Adipocyte (in vitro differentiated cells): ENCODE data around the gene KRTAP10-8.
"Not testable (repeated sequence)": the region's sequence is repeated elsewhere in the genome, so short reads cannot be mapped to it uniquely, and the experiment has no call there.

Experiments
- DNase-seq: peaks from one replicate; pipeline ENCODE4 v3.0.0-alpha.2; 2015; ENCODE audit warnings: low read depth
- H3K27me3 ChIP-seq: replicated peaks from 2 replicates; pipeline ENCODE4 v1.7.0; 2013; ENCODE audit warnings: mild to moderate bottlenecking, low read length, moderate library complexity; ENCODE audit not compliant: control insufficient read depth, insufficient read depth
- H3K36me3 ChIP-seq: 2 replicates; pipeline ENCODE4 v1.7.0; 2013; ENCODE audit warnings: low read length, mild to moderate bottlenecking, moderate library complexity; ENCODE audit not compliant: control insufficient read depth, insufficient read depth, severe bottlenecking
- H3K4me1 ChIP-seq: 2 replicates; pipeline ENCODE4 v1.7.0; 2013; ENCODE audit warnings: mild to moderate bottlenecking, low read length, moderate library complexity; ENCODE audit not compliant: control insufficient read depth, insufficient read depth
- H3K4me3 ChIP-seq: 2 replicates; pipeline ENCODE4 v1.7.0; 2013; ENCODE audit warnings: mild to moderate bottlenecking, low read length, moderate library complexity
- H3K9ac ChIP-seq: 2 replicates; pipeline ENCODE4 v1.7.0; 2013; ENCODE audit warnings: mild to moderate bottlenecking, low read length, moderate library complexity
- H3K9me3 ChIP-seq: 2 replicates; pipeline ENCODE4 v1.7.0; 2013; ENCODE audit warnings: mild to moderate bottlenecking, low read length, moderate library complexity; ENCODE audit not compliant: control insufficient read depth

Gene KRTAP10-8

DNA sequence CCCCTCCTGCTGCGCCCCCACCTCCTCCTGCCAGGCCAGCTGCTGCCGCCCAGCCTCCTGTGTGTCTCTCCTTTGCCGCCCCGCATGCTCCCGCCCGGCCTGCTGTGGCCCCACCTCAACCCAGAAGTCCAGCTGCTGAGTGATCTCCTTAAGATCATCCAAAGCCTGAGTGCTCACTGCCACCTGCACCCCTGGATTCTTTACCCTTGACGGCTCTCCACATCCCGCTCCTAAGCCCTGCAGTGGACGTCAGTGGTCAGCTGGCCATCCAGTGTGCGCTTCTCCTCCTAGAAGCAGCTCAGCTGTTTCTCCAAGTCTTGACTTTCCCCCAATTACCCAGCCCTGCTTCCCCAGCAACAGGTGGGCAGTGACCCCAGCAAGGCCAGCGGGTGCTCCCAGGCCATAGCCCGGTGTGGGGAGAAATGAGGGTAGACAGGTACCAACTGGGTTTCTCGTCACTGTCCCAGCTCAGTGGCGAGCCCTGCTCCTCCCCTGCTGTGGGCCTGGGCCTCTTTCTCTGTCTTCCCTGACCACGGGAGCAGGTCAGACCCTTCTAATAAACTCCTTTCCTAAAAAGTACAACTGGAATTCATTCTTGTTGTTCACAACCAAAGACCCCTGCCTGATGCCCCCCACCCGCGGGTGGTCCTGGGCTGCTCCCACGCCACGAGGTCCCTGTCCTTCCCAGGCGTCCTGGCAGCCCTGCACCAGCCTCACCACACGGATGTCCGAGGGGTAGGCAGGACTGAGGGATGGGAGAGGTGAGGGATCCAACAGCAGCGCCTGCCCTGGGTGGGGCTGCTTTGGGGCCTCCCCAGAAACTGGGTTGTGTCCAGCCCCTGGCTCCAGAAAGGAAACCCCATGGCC lies 10.1 kb upstream of the KRTAP10-8 start:
- Histone ChIP-seq H3K4me3 (no peak overlapping the region), H3K36me3 (no peaks in the 10 kb centered on the region), H3K9me3 (peaks cover 13% of the 10 kb centered on the region), H3K27me3 (peaks cover 14% of the 10 kb centered on the region), H3K9ac (no peak overlapping the region), H3K4me1 (no peaks in the 10 kb centered on the region)
- no peak for DNase-seq

DNA sequence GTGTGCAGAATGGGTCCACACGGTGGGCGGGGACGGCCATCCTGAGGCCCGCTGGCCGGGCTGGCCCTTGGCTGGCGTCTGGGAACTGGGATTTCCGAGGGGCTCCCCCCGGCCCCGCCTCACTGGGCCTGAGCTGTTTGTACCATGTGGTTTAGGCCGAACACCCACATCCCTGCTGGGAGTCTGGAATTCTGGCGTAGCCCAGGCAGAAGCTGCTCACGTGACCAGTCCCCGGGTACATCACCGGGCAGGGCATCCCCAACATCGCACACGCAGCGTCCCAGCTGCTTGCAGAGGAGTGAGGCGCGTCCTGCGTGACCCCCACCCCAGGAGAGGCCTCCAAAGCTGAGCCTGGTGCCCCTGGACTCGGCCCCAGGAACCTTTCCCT lies 9.4 kb upstream of the KRTAP10-8 start:
- no peak overlapping the region for H3K4me3 ChIP-seq
- H3K36me3 ChIP-seq: no peaks in the 10 kb centered on the region
- H3K9ac ChIP-seq: no peak overlapping the region
- H3K9me3 ChIP-seq: peaks cover 13% of the 10 kb centered on the region
- H3K27me3 ChIP-seq: peaks cover 14% of the 10 kb centered on the region
- no peak for DNase-seq
- no peaks in the 10 kb centered on the region for H3K4me1 ChIP-seq

DNA sequence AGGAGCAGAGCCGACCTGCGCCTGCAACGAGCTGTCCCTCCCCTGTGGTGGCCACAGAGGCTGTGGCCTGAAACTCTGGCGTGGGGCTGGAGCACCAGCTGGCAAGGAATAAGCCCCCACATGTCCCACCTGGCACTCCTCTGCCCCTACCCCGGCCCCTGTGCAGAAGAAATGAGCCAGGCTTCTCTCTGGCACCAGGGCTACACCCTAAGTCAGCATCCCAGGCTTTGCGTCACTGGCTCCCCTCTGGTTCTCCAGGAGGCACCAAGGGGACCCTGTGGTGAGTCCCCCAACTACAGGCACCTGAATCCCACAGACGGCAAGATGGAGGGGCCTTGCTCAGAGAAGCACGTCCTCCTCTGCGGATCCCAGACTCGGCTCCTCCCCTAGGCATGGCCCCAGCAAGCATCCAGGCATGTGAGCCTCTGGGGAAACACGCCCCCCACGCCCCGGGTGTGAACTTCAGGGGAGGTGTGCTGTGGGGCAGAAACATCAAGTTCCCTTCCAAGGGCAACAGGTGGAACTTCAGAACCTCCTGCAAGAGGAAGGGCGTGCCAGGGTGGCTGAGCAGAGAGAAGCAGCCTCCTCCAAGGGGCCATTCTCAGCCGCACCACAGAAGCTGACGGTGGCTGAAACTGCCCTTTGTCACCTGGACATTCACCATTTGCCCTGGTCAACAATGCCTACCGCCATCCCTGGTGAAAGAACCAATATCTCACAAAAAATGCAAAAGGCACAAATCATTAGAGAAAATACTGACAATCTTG lies 8.6 kb upstream of the KRTAP10-8 start:
- Histone ChIP-seq H3K9me3 (peaks cover 11% of the 10 kb centered on the region), H3K9ac (no peak overlapping the region), H3K36me3 (no peaks in the 10 kb centered on the region), H3K27me3 (peaks cover 10% of the 10 kb centered on the region), H3K4me1 (no peaks in the 10 kb centered on the region), H3K4me3 (no peak overlapping the region)
- no peak for DNase-seq

DNA sequence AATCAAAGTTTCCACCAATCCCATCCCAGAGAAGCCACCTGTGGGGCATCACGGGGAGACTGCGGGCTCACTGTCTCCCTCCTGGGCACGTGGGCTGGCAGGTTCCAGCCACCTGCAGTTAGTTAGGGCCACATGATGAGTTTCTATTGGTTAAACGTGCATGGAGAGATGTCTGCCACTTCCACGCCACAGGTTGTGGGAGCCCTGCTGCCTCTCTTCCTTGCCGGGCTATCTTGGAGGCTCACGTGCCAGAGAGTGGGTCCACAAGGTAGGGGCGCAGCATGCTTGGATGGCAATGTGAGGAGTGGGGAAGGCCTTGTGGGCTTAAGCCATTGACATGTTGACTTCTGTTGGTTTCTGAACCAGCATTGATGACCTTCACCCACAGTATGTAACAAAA lies 8.0 kb upstream of the KRTAP10-8 start:
- no peaks in the 10 kb centered on the region for H3K4me1 ChIP-seq
- H3K9ac ChIP-seq: no peak overlapping the region
- peaks cover 10% of the 10 kb centered on the region for H3K27me3 ChIP-seq
- DNase-seq: no peak
- H3K9me3 ChIP-seq: peaks cover 8% of the 10 kb centered on the region
- H3K36me3 ChIP-seq: no peaks in the 10 kb centered on the region
- no peak overlapping the region for H3K4me3 ChIP-seq

DNA sequence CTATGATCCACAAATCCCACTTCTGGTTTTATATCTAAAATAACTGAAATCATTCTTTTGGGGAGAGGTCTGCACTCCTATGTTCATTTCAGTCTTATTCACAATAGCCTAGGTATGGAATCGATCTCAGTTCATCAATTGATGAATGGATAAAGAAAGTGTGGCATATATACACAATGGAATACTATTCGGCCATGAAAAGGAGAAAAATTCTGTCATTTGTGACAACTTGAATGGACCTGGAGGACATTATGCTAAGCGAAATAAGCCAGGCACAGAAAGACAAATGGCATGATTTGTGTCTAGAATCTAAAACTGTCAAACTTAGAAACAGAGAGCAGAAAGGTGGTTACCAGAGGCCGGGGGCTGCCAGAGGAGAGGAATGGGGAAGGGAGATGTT lies 5.4 kb upstream of the KRTAP10-8 start:
- DNase-seq: no peak
- no peaks in the 10 kb centered on the region for H3K36me3 ChIP-seq

DNA sequence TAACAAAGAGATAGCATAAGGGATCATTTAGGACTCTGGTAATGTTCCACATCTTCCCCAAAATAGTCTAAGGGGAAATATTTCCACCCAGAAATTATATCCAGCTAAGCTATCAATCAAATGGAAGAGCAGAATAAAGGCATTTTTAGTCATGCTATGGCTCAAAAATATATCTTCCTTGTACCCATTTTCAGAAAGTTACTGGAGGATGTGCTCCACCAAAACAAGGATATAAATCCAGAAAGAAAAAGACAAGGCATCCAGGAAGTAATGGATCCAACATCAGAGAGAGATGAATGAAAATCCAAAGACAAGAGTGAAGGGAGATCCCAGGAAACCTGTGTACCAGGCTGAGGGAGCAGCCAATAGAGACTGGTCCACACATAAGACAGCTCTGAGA lies 2.7 kb upstream of the KRTAP10-8 start:
- Histone ChIP-seq H3K4me1 (no peaks in the 10 kb centered on the region), H3K9ac (no peak overlapping the region), H3K4me3 (no peak overlapping the region), H3K27me3 (no peaks in the 10 kb centered on the region), H3K9me3 (peaks cover 27% of the 10 kb centered on the region), H3K36me3 (no peaks in the 10 kb centered on the region)
- no peak for DNase-seq

More for the DNA sequence above, 5.4 kb upstream of the KRTAP10-8 start:
- no peaks in the 10 kb centered on the region for H3K4me1 ChIP-seq
- H3K9ac ChIP-seq: no peak overlapping the region
- peaks cover 8% of the 10 kb centered on the region for H3K27me3 ChIP-seq
- H3K9me3 ChIP-seq: peaks cover 22% of the 10 kb centered on the region
- H3K4me3 ChIP-seq: no peak overlapping the region

DNA sequence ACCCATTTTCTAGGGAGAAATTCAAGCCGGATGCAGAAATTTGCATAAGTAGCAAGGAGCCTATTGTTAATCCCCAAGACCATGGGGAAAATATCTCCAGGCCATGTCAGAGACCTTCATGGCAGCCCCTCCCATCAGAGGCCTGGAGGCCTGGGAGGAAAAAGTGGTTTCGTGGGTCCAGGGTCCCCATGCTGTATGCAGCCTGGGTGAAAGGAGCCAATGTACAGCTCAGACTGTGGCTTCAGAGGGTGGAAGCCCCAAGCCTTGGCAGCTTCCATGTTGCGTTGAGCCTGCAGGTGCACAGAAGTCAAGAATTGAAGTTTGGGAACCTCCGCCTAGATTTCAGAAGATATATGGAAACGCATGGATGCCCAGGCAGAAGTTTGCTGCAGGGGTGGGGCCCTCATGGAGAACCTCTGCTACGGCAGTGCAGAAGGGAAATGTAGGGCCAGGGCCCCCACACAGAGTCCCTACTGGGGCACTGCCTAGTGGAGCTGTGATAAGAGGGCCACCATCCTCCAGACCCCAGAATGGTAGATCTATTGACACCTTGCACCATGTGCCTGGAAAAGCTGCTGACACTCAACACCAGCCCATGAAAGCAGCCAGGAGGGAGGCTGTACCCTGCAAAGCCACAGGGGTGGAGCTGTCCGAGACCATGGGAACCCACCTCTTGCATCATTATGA lies 1.6 kb upstream of the KRTAP10-8 start:
- H3K4me3 ChIP-seq, DNase-seq, H3K27me3 ChIP-seq, H3K4me1 ChIP-seq, H3K36me3 ChIP-seq, H3K9ac ChIP-seq: not testable (repeated sequence)
- peaks cover 24% of the 10 kb centered on the region for H3K9me3 ChIP-seq

DNA sequence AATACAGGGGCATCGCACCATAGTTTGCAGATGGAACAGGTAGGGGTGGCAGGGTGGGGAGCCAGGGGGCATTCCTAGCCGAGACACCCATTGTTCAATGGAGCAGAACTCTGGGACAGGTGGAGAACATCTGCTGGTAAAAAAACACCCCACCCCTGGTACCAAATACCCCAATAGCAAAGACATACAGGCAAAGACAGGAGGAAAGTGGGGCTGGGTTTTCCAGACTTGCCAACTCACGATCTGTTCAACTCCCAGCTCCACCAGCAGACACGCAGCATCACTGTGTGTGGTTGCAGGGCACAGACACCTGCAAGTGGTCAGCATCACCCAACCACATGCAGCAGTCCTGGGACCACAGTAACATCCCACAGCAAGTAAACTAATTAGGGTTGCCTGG lies 328 bp upstream of the KRTAP10-8 start:
- H3K9me3 ChIP-seq: peaks cover 21% of the 10 kb centered on the region
- no peak overlapping the region for H3K4me3 ChIP-seq

DNA sequence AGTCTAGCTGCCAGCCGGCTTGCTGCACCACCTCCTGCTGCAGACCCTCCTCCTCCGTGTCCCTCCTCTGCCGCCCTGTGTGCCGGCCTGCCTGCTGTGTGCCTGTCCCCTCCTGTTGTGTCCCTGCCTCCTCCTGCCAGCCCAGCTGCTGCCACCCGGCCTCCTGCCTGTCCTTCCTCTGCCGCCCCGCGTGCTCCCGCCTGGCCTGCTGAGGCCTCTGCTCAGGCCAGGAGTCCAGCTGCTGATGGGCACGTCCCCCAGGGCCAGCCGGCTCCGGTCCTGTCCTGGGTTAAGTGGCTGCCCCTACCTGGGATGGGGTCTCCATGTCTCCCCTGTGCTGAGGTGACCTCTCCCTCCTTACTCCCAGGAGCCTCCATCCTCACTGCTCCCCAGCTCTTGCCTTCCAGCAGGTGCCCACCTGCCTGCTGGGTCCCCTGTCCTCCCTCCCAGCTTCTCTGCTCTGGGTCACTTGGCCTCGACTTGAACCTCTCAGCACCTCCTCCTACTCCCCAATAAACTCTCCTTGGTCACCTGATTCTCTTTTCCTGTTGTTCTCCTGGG lies 870 bp downstream of the KRTAP10-8 start:
- H3K27me3 ChIP-seq: no peaks in the 10 kb centered on the region
- H3K4me3 ChIP-seq: no peak overlapping the region
- no peak for DNase-seq
- H3K9me3 ChIP-seq: peaks cover 20% of the 10 kb centered on the region
- H3K36me3 ChIP-seq: no peaks in the 10 kb centered on the region
- no peak overlapping the region for H3K9ac ChIP-seq
- H3K4me1 ChIP-seq: no peaks in the 10 kb centered on the region

More for the DNA sequence above, 328 bp upstream of the KRTAP10-8 start:
- Histone ChIP-seq H3K9ac (no peak overlapping the region), H3K4me1 (no peaks in the 10 kb centered on the region), H3K27me3 (no peaks in the 10 kb centered on the region), H3K36me3 (no peaks in the 10 kb centered on the region)
- no peak for DNase-seq

DNA sequence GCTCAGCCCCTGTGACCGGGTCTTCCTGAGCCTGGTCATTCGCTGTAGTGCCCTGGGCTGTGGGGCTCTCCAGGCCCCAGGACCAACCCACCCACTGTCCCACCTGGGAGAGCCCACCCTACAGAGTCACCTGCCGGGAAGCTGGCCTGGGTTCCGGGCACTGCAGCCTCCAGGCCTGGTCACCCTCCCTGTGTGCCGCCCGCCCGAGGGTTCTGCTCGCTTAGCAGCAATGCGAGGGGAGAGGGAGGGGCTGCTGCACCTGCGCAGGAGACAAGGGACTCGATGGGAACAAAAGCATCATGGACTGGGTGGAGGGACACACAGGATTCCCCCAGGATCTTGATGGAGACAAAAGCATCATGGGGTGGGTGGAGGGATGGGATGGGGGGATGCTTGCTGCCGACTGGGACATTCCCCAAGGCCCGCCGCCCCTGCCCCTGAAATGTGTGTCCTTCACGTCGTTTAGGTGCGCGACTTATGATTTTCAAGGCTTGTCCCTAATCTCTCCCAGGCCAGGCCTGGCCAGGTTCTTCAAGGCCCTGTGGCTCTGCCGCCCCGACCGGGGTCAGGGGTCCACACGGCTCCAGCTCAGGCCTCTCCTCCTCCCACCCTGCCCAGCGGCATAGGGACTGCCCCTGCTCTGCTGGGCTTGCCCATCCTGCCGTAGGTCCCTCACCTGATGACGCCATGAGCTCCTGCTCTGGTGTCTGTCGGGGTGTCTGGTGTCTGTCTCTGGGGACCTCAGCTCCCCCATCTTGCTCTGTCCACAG lies 1.7 kb downstream of the KRTAP10-8 start:
- peaks cover 20% of the 10 kb centered on the region for H3K9me3 ChIP-seq
- no peaks in the 10 kb centered on the region for H3K4me1 ChIP-seq
- no peaks in the 10 kb centered on the region for H3K27me3 ChIP-seq
- no peak overlapping the region for H3K9ac ChIP-seq
- DNase-seq: no peak
- H3K36me3 ChIP-seq: no peaks in the 10 kb centered on the region
- no peak overlapping the region for H3K4me3 ChIP-seq
